Muscle layer of colon (tissue), 2 donors: ENCODE data around the gene PGPEP1.
A peak's percentile ranks its signal among the peaks of the same experiment; 100 is the strongest.

ENCODE experiments used
- H3K27ac ChIP-seq: one replicate; pipeline ENCODE4 v1.7.0; 2013; ENCODE audit warnings: low read depth, mild to moderate bottlenecking, low read length, moderate library complexity
- H3K27me3 ChIP-seq, 2 donors: one replicate each; pipeline ENCODE4 v1.7.0; 2013; ENCODE audit warnings: low read length in 2 of 2, mild to moderate bottlenecking in 2 of 2; ENCODE audit not compliant: insufficient read depth in 2 of 2, control insufficient read depth in 1 of 2
- H3K36me3 ChIP-seq: one replicate; pipeline ENCODE4 v1.7.0; 2013; ENCODE audit warnings: mild to moderate bottlenecking, low read length; ENCODE audit not compliant: insufficient read depth
- H3K4me1 ChIP-seq: one replicate; pipeline ENCODE4 v1.7.0; 2013; ENCODE audit warnings: mild to moderate bottlenecking, low read length; ENCODE audit not compliant: insufficient read depth
- H3K4me3 ChIP-seq, 2 donors: one replicate each; pipeline ENCODE4 v1.7.0; 2013; ENCODE audit warnings: low read length in 2 of 2, low read depth in 1 of 2, mild to moderate bottlenecking in 1 of 2, moderate library complexity in 1 of 2
- H3K9ac ChIP-seq: one replicate; pipeline ENCODE4 v1.7.0; 2013; ENCODE audit warnings: low read length
- H3K9me3 ChIP-seq: one replicate; pipeline ENCODE4 v1.7.0; 2013; ENCODE audit warnings: mild to moderate bottlenecking, low read length
- donor health status: abdominal sarcoma.
- donor health status: Adenocarcinoma of cecum.

Gene PGPEP1

GRCh38 chr19:18418029-18418482, 77.7 kb downstream of the PGPEP1 start:
- peak overlapping the region; percentile 91 for H3K27ac ChIP-seq
- peaks cover 45% of the 10 kb centered on the region for H3K4me1 ChIP-seq
- H3K9ac ChIP-seq, result peak overlapping the region; percentile 27
- no peaks in the 10 kb centered on the region for H3K9me3 ChIP-seq
- no peaks in the 10 kb centered on the region for H3K36me3 ChIP-seq
- H3K4me3 ChIP-seq, result peak overlapping the region in 1 of 2 donors; percentile 59
- H3K27me3 ChIP-seq, result peaks cover 0 to 13% of the 10 kb centered on the region in 2 donors

GRCh38 chr19:18418483-18419194, 78.2 kb downstream of the PGPEP1 start:
- H3K9ac ChIP-seq, result peak overlapping the region; percentile 27
- H3K4me3 ChIP-seq, result peak overlapping the region; percentile 29 to 59
- peaks cover 0 to 13% of the 10 kb centered on the region in 2 donors for H3K27me3 ChIP-seq

GRCh38 chr19:18419195-18419698, 78.8 kb downstream of the PGPEP1 start, which contains the start of gene SSBP4:
TSS of gene SSBP4 (plus strand) at chr19:18419398. CDS start at chr19:18419649, 251 bp downstream.
- H3K9me3 ChIP-seq, result no peaks in the 10 kb centered on the region
- H3K4me1 ChIP-seq, result peaks cover 44% of the 10 kb centered on the region
- peak within 1 kb of the TSS; percentile 91 for H3K27ac ChIP-seq
- H3K27me3 ChIP-seq, result peaks cover 0 to 13% of the 10 kb centered on the region in 2 donors
- peak within 1 kb of the TSS; percentile 27 for H3K9ac ChIP-seq
- peak within 1 kb of the TSS; percentile 59 to 74 for H3K4me3 ChIP-seq
- H3K36me3 ChIP-seq, result no peaks in the 10 kb centered on the region

More at GRCh38 chr19:18418483-18419194, 78.2 kb downstream of the PGPEP1 start:
- H3K4me1 ChIP-seq, result peaks cover 45% of the 10 kb centered on the region
- H3K36me3 ChIP-seq, result no peaks in the 10 kb centered on the region
- peak overlapping the region; percentile 91 for H3K27ac ChIP-seq
- H3K9me3 ChIP-seq, result no peaks in the 10 kb centered on the region
